HFFc6 (cell line): ENCODE data around the gene DMRTB1. TPM values are rescaled to one million over a fixed set of nuclear protein-coding genes. Genes with fewer than 3 reads are reported as not detected.

Source experiments
- DNase-seq: peaks from one replicate; pipeline ENCODE4 v3.0.0-alpha.2; 2018
- H3K27ac Mint-ChIP-seq: 2 replicates; pipeline ENCODE4 v1.8.0; 2020; ENCODE audit warnings: mild to moderate bottlenecking, mixed read lengths
- H3K27me3 Mint-ChIP-seq: 2 replicates; pipeline ENCODE4 v1.8.0; 2021; ENCODE audit warnings: mild to moderate bottlenecking, moderate library complexity, mixed read lengths; ENCODE audit not compliant: insufficient read depth
- H3K36me3 Mint-ChIP-seq: 2 replicates; pipeline ENCODE4 v1.8.0; 2021; ENCODE audit warnings: low read depth, mixed read lengths
- H3K4me1 Mint-ChIP-seq: 2 replicates; pipeline ENCODE4 v1.8.0; 2020; ENCODE audit warnings: low read depth, mixed read lengths
- H3K4me3 Mint-ChIP-seq: 2 replicates; pipeline ENCODE4 v1.8.0; 2020; ENCODE audit warnings: mild to moderate bottlenecking, moderate library complexity, mixed read lengths
- H3K9me3 Mint-ChIP-seq: 2 replicates; pipeline ENCODE4 v1.8.0; 2020; ENCODE audit warnings: mild to moderate bottlenecking, mixed read lengths
- total RNA-seq, 6 experiments: library from RNA; stranded (reverse); fragmentation: NEBNext Ultra II Directional; extraction: Animal tissue kit (Norgen Biotek cat#: 25700); gene quantifications; 2 replicates in 1 of 6; 3 replicates in 5 of 6; pipeline ENCODE4 v1.2.3, GENCODE V29; 2021
- TF ChIP-seq, protein P1 (sequence below): fragments of 200-600 bp; sonication (generic); IDR thresholded peaks from 2 replicates; pipeline ENCODE4 v1.5.0; 2021; ENCODE audit warnings: antibody characterized with exemption, mild to moderate bottlenecking

Gene DMRTB1
- total RNA-seq, 6 experiments from 2014 or later: not detected

DNA sequence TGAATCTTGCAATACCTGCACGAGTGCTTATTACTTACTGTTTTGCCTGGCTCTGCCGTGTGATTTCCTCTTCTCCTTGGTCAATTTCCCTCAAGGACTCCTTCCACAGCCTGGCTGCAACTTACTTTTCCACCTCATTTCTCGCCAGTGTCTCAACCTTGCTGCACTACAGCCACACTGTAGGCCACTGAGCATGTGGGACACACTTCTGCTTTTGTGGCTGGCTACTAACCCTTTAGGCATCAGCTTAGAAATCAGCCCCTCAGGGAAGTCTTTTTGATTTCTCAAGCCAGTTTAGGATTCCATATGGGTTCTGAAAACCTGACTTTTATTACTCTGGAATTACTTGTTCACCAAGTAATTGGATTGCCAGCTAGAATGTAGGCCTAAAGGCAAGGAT is 5.2 kb upstream of the DMRTB1 start:
- H3K4me3 Mint-ChIP-seq: no peak overlapping the region
- peaks cover 14% of the 10 kb centered on the region for H3K4me1 Mint-ChIP-seq

DNA sequence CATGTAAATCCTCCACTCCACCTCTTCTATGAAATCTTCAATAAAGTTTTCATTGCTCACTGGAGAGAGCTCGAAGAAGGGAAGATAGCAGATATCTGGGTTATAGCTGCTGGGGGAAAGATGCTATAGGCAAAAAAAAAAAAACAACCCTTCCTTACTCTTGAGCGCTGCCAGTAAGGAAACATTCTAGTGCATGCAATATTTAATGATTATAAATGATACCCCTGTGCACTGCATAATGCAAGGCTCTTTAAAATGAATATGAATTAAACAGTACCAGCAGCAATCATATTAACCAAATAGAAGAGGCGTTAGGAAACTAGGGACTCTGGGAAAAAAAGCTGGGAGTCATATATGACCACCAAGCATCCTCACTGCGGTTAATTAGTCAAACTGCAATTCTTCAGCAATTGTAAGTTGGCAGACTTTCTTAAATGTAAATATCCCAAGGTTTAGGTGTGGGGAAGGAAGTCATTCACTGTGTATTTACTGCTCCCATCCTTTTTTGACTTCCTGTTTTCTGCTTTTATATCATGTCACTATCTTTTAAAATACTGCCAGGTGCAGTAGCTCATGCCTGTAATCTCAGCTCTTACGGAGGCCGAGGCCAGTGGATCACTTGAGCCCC is 3.7 kb upstream of the DMRTB1 start:
- no peaks in the 10 kb centered on the region for H3K4me1 Mint-ChIP-seq
- no peaks in the 10 kb centered on the region for H3K36me3 Mint-ChIP-seq
- no peak overlapping the region for H3K4me3 Mint-ChIP-seq

More for the DNA sequence above, 5.2 kb upstream of the DMRTB1 start:
- Mint-ChIP-seq H3K27ac (no peak overlapping the region), H3K36me3 (no peaks in the 10 kb centered on the region), H3K27me3 (peaks cover 20% of the 10 kb centered on the region), H3K9me3 (no peaks in the 10 kb centered on the region)
- DNase-seq: no peak
- TF ChIP-seq, protein P1, sequence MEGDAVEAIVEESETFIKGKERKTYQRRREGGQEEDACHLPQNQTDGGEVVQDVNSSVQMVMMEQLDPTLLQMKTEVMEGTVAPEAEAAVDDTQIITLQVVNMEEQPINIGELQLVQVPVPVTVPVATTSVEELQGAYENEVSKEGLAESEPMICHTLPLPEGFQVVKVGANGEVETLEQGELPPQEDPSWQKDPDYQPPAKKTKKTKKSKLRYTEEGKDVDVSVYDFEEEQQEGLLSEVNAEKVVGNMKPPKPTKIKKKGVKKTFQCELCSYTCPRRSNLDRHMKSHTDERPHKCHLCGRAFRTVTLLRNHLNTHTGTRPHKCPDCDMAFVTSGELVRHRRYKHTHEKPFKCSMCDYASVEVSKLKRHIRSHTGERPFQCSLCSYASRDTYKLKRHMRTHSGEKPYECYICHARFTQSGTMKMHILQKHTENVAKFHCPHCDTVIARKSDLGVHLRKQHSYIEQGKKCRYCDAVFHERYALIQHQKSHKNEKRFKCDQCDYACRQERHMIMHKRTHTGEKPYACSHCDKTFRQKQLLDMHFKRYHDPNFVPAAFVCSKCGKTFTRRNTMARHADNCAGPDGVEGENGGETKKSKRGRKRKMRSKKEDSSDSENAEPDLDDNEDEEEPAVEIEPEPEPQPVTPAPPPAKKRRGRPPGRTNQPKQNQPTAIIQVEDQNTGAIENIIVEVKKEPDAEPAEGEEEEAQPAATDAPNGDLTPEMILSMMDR: no peak

DNA sequence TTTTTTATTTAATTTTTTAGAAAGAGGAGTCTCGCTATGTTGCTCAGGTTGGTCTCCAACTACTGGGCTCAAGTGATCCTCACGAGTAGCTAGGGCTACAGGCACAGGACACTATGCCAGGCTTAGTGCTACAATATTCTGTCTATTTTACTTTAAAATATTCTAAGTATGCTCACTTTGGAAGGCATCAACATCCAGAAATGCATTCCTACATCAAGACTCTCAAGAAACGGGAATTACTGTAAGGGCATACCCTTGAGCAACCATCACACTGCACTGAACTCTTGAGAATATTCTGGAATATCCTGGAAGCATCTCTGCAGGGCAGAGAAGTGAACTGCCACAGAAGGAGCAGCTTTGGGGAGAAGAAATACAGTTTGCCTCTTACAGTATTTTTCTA is 565 bp upstream of the DMRTB1 start:
- no peaks in the 10 kb centered on the region for H3K9me3 Mint-ChIP-seq
- DNase-seq: no peak
- H3K4me1 Mint-ChIP-seq: no peaks in the 10 kb centered on the region
- H3K4me3 Mint-ChIP-seq: no peak overlapping the region
- TF ChIP-seq, protein P1: no peak
- H3K27me3 Mint-ChIP-seq: peaks cover 20% of the 10 kb centered on the region
- no peak overlapping the region for H3K27ac Mint-ChIP-seq
- H3K36me3 Mint-ChIP-seq: no peaks in the 10 kb centered on the region

More for the DNA sequence above, 3.7 kb upstream of the DMRTB1 start:
- Mint-ChIP-seq H3K9me3 (no peaks in the 10 kb centered on the region), H3K27ac (no peak overlapping the region), H3K27me3 (peaks cover 20% of the 10 kb centered on the region)
- TF ChIP-seq, protein P1: no peak
- no peak for DNase-seq

DNA sequence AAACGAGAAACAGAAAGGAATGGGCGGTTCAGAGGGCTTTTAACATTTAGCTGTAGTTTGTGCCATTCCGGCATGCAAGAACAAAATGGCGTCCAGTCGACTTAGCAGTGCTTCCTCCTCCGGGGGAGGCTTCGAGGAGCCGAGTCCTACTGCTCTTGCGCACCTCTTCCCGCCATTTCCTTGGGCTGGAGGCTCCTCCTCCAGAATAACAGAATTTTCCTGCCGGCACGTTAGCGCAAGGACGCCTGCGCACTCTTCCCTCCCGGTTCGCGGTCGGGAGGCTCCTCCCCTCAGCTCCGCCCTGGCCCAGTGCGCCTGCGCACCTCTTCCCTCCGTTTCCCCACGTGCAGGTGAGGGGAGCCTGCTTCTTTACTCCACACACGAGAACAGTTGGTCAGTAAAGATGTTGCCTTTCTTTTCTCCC is 1.0 kb downstream of the DMRTB1 start:
- Mint-ChIP-seq H3K36me3 (no peaks in the 10 kb centered on the region), H3K27ac (no peak overlapping the region), H3K4me3 (no peak overlapping the region), H3K27me3 (peaks cover 24% of the 10 kb centered on the region), H3K4me1 (no peaks in the 10 kb centered on the region), H3K9me3 (no peaks in the 10 kb centered on the region)
- DNase-seq: no peak
- TF ChIP-seq, protein P1: no peak

DNA sequence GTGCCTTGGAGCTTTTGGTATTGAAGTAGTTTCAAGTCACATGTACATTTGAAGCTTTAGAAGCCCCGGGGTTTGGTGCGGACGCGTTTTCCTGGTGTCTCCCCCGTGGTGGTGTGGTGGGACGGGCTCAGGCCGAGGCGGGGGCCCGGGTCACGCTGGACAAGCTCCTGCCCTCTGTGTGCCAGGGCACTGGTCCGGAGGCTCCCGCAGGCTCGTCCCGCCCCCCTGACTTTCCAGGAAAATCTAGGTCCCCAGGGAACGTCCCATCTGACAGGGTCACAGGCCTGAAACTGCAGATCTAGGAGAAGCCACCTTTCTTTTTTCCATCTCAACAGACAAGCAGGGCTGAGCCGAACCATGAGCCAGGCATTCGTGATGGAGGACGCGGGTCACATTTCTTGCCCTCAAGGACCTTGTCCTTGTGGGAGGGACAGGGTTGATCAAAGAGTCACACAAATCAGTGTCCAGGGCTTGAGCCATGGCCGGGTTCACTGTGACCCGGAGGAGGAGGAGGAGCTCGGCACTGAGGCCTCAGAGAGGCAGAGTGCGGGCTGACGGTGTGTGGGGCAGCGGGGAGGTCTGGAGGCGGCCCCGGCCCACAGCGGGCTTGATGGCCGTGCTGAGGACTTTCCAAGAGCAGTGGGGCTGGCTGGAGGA is 1.6 kb downstream of the DMRTB1 start:
- H3K9me3 Mint-ChIP-seq: no peaks in the 10 kb centered on the region
- peaks cover 24% of the 10 kb centered on the region for H3K27me3 Mint-ChIP-seq
- TF ChIP-seq, protein P1: no peak
- no peaks in the 10 kb centered on the region for H3K4me1 Mint-ChIP-seq
- no peak overlapping the region for H3K4me3 Mint-ChIP-seq
- no peaks in the 10 kb centered on the region for H3K36me3 Mint-ChIP-seq
- H3K27ac Mint-ChIP-seq: no peak overlapping the region
- no peak for DNase-seq
